Stimulated activated CD8-positive, alpha-beta memory T cell treated with anti-CD3 and anti-CD28 coated beads, Interleukin-7, amount 100 ng/mL, for 48 hours (primary cell): Measurements from ENCODE around the gene ALDH1L1.
A peak's percentile ranks its signal among the peaks of the same experiment; 100 is the strongest.

ENCODE experiments used
- DNase-seq, 2 donors: peaks; one replicate each; pipeline ENCODE4 v3.0.0-alpha.2; 2020; ENCODE audit warnings: low read depth in 1 of 2; ENCODE audit errors: extremely low read depth in 1 of 2

The ALDH1L1 gene

DNA sequence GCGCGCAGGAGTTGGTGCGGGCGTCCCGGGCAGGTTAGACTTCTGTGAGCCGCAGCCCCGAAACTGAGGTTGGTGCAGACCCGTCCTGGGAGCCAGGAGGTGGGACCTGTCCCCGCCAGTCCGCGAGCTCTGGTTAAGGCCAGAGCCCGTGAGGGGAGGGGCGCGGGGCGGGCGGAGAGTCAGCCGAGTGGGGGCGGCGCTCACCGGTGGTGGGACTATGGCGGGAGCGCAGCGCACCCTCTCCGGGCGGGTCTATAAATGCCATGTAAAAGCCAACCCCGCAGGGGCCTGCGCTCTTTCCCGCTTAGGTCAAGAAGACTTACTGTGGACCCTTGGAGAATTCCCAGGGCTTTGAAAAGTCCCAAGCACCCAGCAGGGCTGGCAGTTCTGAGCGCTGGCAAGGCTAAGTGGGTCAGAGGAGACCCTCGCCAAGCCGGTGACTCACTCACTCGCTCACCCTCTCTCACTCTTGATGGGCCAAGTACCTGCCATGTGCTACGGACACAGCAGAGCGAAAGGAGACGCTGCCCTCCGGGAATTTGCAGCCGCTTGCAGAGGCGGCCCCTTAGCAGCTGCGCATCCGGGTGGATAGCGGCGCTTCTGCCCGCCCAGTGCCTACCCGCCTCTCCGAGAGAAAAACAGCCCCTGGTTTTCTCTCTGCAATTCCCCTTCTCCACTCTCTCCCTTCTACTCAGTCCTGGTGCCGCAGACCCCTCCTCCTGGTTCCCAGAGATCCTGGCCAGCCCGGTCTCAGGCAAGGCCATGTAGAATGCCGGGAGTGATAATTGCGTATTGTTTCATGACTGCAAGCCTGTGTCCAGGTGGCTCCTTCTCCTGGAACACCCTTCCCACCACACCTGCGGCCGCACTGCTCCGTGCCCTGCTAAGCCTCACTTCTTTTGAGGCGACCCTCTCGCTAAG is at the start of gene ALDH1L1:
Gene ALDH1L1, minus strand, starts transcription at position 110 of the 921 bp plus-strand sequence. CDS start 19,607 bp downstream, outside the sequence.
- DNase-seq = no peak

DNA sequence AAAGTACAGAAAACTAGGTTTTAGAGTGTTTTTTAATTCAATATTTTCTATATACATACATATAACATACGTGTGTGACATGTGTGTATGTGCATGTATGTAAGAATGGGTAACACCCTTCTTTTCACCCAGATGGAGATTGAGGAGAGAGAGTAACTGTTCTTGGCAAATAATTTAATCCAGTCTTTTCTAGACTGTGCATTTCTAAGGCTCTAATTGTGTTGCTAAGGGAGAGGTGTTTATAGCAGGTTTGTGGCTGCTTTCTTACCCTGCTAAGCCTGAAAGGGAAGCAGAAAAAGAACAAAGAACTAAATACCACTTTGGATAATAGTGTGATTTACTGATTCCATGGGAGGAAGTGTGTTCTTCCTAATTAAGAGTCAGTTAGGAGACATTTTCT is 46.0 kb upstream of the ALDH1L1 start:
- no peak for DNase-seq

DNA sequence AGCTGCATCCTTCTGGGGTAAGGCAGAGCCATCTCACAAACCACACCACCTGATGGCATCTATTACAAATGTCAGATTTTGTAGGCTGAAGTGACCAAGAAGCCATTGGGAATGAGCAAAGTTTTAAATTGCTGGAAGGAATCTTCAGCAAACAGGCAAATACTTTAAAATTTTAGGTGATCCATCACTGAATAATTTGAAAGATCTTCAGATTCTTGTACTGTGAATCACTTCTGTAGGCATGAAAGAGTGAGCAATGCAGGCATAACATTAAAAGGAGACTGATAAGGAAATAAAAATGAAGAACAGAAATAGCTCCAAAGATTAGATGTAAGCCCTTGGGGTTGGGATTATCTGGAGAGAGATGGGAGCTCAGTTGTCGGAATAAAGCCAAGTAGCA is 36.0 kb upstream of the ALDH1L1 start:
- DNase-seq = no peak

DNA sequence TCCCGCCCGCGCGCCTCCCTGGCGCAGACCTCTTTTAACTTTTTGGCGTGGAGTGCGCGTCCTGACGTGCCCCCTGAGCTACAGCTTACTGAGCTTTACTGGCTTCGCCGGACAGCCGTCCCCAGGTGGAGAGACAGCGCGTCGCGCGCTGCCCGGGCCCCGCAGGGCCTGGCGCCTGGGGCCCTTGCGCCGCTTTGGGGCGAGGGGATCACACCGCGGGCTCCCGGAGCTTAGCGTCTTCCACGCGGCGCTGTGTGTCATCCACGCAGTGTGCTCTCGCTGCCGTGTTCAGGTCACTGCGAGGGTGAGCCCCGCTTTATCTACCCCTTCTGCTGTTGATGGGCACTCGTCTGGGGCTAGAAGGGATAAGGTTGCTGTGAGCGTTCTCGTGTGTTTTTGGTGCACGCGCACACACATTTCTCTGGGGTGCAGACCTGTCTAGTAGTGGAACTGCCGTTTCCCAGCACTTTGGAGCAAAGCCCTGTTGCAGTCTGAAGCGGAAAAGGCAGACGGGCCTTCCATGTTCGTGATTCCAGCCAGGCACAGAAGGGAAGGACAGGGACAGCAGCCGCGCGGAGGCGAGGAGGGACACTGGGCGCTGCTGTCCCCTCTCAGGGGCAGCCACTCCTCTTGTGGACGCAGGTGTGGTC is 33.1 kb upstream of the ALDH1L1 start:
- DNase-seq = no peak

DNA sequence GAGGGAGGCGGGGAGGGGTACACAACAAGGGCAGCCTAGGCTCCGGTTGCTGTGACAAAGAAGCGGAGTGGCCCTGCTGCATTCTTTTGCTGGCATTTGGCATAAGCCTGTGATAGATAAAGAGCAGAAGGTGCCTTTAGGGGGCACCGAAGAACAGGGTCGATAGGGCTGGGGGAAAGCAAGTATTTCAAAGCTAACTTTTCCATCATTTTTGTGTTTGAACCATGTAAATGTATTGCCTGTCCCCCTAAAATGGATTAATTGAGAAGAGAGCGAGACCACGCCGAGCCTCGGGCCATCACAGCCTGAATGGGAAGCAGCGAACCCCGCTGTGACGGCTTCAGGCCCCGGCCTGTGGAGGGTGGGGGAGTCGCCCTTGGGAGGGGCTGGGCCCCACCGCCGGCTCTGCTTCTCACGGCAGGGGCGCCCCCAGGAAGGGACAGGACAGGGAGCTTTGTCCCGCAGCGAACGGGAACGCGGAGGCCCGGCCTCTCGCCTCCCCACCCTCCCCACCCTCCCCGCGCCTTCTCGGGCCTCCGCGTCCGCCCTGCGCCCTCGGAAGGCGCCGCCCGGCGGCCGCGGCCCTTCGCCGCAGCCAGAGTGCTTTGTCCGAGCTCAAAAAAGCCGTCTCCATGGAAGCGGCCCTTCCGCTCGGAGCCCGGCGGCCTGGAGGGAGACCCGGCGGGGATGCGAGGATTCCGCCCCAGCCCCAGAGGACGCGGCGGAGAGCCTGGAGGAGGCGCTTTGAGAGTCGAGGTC is 32.4 kb upstream of the ALDH1L1 start:
- no peak for DNase-seq

DNA sequence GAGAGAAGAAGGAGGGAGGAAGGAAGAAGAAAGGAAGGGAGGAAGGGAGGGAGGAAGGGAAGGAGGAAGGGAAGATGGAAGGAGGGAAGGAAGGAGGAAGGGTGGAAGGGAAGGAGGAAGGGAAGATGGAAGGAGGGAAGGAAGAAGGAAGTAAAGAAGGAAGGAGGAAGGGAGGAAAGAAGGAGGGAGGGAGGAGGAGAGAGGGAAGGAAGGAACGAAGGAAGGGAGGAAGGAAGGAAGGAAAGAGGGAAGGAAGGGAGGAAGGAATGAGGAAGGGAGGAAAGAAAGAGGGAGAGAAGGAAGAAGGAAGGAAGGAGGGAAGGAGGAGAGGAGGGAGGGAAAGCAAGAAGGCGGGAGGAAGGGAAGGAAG is 31.8 kb upstream of the ALDH1L1 start:
- no peak for DNase-seq

DNA sequence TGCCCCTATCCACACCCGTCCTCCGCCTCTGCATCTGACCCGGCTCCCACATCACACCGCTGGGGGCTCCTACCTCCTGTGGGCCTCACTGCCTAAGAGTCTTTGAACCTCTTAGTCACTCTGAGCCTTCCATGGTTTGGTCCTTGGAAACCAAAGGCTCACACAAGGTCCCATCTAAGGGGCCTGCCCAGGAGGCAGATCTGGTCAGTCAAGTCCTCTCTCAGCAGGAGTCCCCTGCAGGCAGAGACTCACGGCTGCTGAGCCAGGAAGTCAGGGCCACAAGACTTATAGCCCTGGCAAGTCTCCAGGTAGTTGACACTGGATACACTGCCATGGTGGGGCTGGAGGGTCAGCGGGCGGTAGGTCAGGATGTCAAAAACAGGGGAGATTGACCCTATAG is 31.2 kb upstream of the ALDH1L1 start:
- no peak for DNase-seq

DNA sequence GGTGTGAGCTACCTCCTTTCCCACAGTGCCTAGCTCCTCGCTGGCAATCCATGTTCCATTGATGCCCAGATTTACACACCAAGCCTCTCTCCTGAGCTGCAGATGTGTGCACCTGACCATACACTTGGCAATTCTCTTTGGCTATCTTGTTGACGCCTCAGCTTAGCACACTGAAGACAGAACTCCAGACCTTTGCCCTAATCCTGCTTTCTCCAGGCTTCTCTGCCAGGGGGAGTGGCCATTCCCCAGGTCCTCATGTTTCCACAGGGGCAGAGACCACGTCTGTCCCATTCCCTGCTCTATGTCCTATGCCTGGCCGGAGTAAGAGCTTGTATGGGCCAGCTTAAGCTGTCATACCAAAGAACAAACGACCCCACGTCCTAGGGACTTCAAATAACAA is 30.2 kb upstream of the ALDH1L1 start:
- no peak for DNase-seq

DNA sequence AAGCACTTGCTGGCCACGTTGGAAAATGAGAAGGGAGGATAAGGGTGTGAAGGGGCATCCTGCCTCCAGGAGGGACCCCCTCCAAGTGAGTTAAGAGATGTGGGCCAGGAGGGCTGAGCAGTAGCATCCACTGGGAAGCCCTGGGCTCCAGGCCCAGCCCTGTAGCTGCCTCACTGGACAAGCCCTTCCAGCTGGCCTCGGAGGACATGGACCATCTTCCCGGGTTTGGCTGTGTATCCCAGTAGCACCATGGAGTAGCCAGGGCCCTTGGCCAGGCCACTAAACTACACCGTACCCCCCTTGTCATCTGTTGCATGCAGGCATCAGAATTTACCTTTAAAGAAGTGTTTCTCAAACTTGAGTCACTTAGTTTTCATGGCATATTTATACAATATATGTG is 29.4 kb upstream of the ALDH1L1 start:
- DNase-seq = no peak

DNA sequence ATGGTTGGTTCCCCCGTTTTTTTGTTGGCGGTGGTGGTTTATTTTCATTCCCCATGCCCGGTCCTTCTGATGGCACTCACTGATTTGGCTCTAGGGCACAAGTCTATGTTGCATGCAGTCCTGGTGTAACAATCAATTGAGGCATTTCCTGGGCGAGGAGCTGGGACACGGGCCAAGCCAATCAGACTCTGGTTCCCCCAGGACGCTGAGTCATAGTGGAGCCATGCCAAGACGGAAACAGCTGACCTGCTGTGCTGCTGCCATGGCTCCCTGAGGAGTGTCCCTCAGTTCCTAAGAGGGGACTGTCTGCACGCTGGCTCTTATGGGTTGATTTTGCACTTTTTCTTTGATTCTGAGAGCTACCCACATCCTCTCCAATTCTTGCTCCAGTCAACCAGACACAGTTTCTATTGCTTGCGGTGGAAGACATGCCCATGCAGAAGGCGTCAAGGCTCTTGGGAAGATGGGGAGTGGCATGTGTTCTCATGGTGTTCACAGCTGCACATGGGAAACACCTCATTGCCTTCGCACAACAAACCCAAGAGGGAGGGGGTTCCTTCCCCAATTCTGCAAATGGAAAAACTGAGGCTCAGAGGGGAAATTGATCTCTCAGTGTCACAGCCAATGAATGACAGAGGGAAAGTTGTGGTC is 28.3 kb upstream of the ALDH1L1 start:
- DNase-seq = no peak

DNA sequence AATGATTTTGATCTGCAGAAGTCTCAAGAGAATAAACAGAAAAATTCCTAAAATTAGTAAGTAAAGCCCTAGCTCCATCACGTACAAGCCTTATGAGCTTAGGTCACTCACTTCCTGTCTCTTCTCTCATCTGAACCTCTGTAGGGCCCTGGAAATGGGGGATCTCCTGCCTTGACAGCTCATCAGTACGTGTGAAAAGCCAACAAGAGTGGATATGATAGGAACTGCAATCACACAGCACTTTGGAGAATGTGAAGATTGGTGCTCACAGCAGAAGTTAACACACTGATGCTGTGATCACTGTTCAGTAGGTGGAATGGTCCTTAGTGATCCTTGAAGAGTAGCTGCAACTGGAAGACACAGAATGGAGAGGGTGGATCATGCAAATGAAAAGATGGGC is 27.8 kb upstream of the ALDH1L1 start:
- DNase-seq = no peak

DNA sequence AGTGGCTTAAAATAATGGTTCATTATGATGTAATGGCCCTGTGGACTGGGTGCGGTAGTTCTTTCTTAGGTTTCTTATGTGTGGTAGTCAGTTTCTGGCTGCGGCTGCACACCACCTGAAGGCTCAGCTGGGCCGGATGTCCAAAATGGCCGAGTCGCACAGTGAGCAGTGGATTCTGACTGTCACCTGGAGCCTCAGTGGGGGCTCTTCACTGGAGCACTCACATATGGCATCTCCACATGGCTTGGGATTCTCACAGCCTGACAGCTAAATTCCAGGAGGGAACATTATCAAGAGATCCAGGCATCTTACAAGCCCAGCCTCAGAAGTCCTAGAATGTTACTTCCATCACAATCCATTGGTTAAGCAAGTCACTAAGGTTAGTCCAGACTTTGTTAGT is 26.8 kb upstream of the ALDH1L1 start:
- no peak for DNase-seq

DNA sequence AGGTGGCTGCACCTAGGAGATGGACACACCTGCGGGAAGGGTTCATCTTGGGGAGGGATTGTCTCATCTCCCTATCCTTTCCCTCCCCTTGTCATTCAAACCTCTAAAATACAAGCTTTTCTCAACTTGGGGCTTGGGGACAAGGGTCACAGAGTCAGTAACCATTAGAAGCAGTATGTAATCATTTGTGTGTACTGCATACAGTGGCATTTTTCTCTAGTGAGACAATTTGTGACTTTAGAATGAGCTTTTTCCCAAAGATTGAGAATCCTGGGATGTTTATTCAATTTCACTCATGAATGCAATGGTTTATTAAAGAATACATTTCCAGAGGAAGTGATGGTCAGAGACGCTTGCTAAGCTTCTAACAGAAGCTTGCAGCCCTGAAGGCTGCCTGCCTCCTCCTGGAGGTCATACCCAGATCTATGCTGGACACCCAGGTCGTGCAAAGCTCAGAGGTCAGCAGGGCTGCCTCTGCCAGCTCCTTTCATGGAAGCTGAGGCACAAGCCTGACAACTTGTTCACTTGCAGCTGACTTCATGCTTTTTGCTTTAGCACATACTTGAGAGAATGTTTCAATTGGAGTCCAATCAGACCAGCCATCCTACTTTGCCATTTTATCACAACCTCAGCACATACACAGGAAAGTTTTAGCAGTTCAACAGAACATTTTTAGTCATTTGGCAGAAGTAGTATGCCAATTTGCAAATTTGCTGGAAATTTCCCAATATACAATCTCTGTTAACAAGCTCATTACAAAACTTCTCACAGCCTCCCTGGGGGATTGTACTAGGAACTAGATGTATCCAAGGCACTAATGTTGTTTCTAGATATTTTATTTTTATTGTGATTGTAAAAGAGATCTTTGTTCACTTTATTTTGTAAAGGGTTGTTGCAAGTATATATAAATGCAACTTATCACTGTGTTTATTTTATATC is 25.6 kb upstream of the ALDH1L1 start:
- no peak for DNase-seq

DNA sequence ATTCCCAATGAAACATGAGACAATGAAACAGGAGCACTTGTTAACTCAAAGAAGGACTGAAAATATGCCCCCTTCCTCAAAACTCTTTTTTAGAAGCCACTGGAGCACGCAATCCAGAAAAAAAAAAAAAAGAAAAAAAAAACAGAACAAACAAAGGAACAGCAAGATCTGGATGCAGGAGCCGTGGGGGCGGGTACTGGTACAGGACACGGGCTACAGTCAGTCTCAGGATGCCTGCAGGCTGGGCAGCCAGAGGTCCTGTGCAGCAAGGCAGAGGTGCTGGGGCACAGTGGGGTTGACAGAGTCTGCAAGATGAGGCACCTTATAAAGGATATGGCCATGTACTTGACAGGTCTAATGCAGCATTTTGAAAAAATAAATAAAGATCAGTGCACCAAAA is 22.3 kb upstream of the ALDH1L1 start:
- DNase-seq = no peak

DNA sequence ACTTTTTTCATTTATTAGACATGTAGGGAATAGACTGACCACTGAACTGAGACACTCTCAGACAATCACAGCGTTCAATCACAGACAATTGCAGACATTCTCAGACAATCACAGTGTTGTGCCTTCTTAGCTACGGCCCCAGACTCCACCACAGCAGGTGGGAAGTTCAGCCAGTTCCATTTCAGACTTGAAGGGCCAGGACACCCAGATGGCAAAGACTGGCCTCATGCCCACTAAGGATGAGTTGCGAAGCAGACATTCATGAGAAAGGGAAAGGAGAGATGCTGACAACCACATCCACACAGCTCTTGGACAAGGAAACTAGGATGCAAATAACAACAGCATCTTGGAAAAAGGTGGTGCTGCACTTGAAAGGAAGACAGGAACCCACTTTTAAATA is 21.9 kb upstream of the ALDH1L1 start:
- no peak for DNase-seq

DNA sequence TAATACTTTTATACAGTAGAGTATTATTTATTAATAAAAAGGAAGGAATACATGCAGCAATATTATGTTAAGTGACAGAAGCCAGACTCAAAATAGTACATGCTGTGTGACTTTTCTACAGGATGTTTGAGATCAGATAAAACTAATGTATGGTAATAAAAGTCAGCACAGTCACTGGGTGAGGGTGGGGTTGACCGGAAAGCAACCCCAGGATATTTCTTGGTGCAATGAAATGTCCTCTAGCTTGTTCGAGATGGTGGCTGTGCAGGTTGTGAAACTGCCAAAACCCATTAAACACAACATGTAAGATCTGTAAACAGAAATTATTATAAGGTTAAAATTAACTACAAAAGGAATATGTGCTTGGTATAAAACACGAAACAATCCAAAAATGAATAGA is 20.8 kb upstream of the ALDH1L1 start:
- DNase-seq = no peak

DNA sequence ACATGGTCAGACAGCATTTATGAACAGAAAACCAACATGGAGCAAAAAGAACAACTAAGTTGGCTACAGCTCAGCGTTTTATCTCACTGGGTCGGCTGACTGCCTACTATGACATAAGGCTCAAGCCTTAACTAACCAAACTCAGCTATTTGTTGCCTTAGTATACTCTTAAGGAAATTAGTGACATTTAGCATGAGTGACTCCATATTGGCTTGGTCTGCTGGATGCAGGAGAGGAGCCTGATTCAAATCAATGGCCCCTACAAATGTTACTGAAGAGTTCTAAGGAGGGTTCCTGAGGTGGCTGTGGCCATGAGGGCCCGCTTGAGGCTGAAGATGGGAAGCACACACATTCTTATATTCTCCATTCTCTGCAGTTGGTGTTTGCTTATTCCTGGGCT is 20.1 kb upstream of the ALDH1L1 start:
- no peak for DNase-seq

DNA sequence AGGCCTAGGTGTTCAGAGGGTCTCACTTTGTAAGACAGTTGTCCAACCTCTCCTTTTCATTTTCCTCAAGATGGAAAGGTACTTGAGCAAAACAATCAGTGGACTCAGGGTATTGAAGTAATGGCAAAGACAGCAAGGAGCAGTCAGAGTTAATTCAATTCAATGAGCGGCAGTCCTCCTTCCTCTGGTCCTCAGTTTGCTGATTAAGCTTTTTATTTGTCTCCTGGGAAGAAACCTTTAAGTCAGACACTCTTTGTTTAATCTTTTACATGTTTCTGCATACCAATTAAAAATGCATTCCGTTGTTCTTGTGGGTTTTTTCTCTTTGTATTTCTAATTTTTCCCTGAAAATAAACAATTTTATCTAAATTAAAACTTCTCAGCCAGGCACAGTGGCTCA is 18.9 kb upstream of the ALDH1L1 start:
- no peak for DNase-seq

DNA sequence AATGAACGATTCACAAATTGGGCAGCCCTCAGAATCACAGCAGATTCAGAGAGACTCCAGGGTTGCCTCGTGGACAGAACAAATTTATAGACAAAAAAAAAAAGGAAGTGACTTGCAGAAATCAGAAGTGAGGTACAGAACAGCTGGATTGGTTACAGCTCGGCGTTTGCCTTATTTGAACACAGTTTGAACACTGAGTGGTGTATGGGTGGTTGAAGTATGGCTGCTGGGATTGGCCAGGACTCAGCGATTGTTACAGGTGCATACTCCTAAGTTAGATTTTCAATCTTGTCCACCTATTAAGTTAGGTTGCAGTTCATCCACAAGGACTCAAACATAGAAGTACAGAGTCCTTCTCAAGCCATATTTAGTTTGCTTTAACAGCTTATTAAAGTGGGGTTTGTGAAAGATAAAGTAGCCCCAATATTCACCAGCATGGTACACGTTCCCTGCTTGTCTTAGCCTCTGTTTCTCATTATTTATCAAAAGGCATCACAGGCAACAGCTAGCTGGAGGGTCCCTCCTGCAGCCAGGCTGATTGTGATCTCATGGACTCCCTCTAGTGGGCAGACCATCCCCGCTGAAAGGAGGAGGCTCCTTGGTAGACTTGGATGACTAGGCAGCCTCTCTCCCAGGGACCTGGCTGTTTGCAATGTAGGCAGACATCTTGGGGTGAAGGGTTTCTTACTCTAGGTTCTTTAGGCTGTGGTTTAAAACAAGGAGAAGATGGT is 17.6 kb upstream of the ALDH1L1 start:
- peak; percentile 15 to 42 for DNase-seq
